Panc1 (cell line): ENCODE results near the gene KIF1A. TPM values are rescaled to one million over a fixed set of nuclear protein-coding genes. Genes with fewer than 3 reads are reported as not detected.

ENCODE experiments used
- ATAC-seq: fragments of 200-7000 bp; cut with Tn5 transposase; 2 replicates; pipeline ENCODE4 v1.9.1; 2020; ENCODE audit warnings: mild to moderate bottlenecking, moderate library complexity
- BruUV-seq: library from RNA; stranded (reverse); fragments of 400-500 nt; replicated peaks from 2 replicates; lab custom pipeline; 2021; lab: Mats Ljungman, UMichigan
- CTCF ChIA-PET: fragments of 300-600 bp; sonication (Branson Sonifier 250); formaldehyde crosslinking; loops from one replicate; lab custom pipeline; 2022; ENCODE audit warnings: antibody characterized with exemption; lab: Charles Lee
- POLR2A ChIA-PET: fragments of 300-600 bp; sonication (Branson Sonifier 250); formaldehyde crosslinking; loops from one replicate; lab custom pipeline; 2022; ENCODE audit warnings: antibody characterized with exemption; lab: Charles Lee
- DNase-seq: peaks from one replicate; pipeline ENCODE4 v3.0.0-alpha.2; 2010; ENCODE audit warnings: low read depth, low spot score
- H3K27ac ChIP-seq: 2 replicates; pipeline ENCODE4 v1.5.1; 2011; ENCODE audit warnings: mild to moderate bottlenecking, low read length, inconsistent platforms
- H3K27me3 ChIP-seq: fragments of 200-500 bp; sonication (Bioruptor generic); 2 replicates; pipeline ENCODE4 v1.6.0; 2014; ENCODE audit warnings: low read length, inconsistent platforms; ENCODE audit not compliant: control insufficient read depth, insufficient read depth
- H3K36me3 ChIP-seq: fragments of 200-500 bp; sonication (Bioruptor generic); 2 replicates; pipeline ENCODE4 v1.5.1; 2014; ENCODE audit warnings: inconsistent platforms, mild to moderate bottlenecking, low read length, moderate library complexity; ENCODE audit not compliant: control insufficient read depth, insufficient read depth
- H3K4me1 ChIP-seq: 2 replicates; pipeline ENCODE4 v1.5.1; 2011; ENCODE audit warnings: inconsistent platforms, mild to moderate bottlenecking, low read length, moderate library complexity; ENCODE audit not compliant: control insufficient read depth, insufficient read depth
- H3K4me3 ChIP-seq, 2 experiments: 2 replicates each; pipeline ENCODE4 v1.5.1; 2011 to 2012; ENCODE audit warnings: low read depth in 2 of 2, low read length in 2 of 2, mild to moderate bottlenecking in 2 of 2, inconsistent platforms in 1 of 2, moderate library complexity in 1 of 2
- H3K9me3 ChIP-seq: fragments of 200-500 bp; sonication (Bioruptor generic); 2 replicates; pipeline ENCODE4 v1.5.1; 2014; ENCODE audit warnings: low read depth, mild to moderate bottlenecking, inconsistent platforms, low read length, moderate library complexity; ENCODE audit not compliant: control insufficient read depth, insufficient read depth
- POLR2AphosphoS5 ChIP-seq: IDR thresholded peaks from 2 replicates; pipeline ENCODE4 v1.6.1; 2012; ENCODE audit warnings: mild to moderate bottlenecking, low read depth, low read length, moderate library complexity
- SIN3A ChIP-seq: IDR thresholded peaks from 2 replicates; pipeline ENCODE4 v1.6.1; 2012; ENCODE audit warnings: low read depth, mild to moderate bottlenecking, low read length, moderate library complexity, borderline replicate concordance; ENCODE audit not compliant: insufficient read depth
- TCF7L2 ChIP-seq: IDR thresholded peaks from 2 replicates; pipeline ENCODE4 v1.6.1; 2011; ENCODE audit warnings: mild to moderate bottlenecking, low read depth, low read length, inconsistent platforms
- in situ Hi-C: cut with HindIII; loops from 2 replicates; pipeline ENCODE4 v1.10.0; 2016; ENCODE audit warnings: low sequenced_read_pairs, low pct_unique_long_range_greater_than_20kb
- intact Hi-C: fragments of 100-400 bp; cut with micrococcal nuclease; formaldehyde crosslinking; loops from one replicate; pipeline ENCODE4 v1.10.0; 2022; ENCODE audit not compliant: unreplicated experiment
- total RNA-seq: library from RNA; stranded (reverse); gene quantifications from one replicate; pipeline ENCODE4 v1.2.1, GENCODE V29; 2021; ENCODE audit not compliant: unreplicated experiment
- TF ChIP-seq, protein P1 (sequence below): fragments of 450-650 bp; IDR thresholded peaks from 2 replicates; pipeline ENCODE4 v1.5.1; 2017; ENCODE audit warnings: mild to moderate bottlenecking
- TF ChIP-seq, protein P2 (sequence below), 2 experiments: IDR thresholded peaks; 2 replicates each; pipeline ENCODE4 v1.6.1; 2011 to 2012; ENCODE audit warnings: low read depth in 2 of 2, control low read depth in 1 of 2, low read length in 1 of 2, mild to moderate bottlenecking in 1 of 2, moderate library complexity in 1 of 2; ENCODE audit not compliant: insufficient read depth in 1 of 2

KIF1A gene
- total RNA-seq, 1 experiment from 2014 or later: 132 TPM

DNA sequence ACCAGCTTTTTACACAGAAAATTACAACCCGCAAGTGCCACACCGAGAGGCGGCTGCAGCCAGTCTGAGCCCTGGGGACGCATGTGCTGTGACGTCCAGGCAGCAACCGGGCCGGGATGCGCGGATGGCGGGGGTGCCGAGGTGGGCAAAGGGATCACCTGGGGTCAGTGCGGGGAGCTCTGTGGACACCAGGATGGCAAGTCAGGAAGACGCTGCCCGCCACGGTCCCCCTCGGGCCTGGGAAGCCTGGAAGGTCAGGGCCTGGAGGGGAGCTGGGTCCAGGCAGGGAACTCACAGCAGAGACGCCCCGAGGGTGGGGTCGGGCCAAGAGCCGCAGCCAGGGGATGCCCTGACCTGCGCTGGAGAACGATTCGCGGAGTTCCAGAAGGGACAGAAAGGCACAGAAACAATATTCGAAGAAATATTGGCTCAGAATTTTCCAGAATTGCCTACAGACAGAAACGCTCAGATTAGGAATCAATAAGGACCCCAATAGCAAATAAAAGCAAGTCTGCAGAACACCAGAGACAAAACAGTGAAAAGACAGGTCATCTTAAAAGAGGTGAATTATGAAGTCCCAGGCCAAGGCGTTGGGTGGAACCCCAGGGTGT is 11.7 kb upstream of the KIF1A start:
- H3K36me3 ChIP-seq: no peaks in the 10 kb centered on the region
- ATAC-seq: no peak
- BruUV-seq: no TSS peak
- H3K4me3 ChIP-seq: peak overlapping the region; percentile 42
- peaks cover 7% of the 10 kb centered on the region for H3K27me3 ChIP-seq
- POLR2A ChIA-PET: no interaction called here
- TF ChIP-seq, protein P1, sequence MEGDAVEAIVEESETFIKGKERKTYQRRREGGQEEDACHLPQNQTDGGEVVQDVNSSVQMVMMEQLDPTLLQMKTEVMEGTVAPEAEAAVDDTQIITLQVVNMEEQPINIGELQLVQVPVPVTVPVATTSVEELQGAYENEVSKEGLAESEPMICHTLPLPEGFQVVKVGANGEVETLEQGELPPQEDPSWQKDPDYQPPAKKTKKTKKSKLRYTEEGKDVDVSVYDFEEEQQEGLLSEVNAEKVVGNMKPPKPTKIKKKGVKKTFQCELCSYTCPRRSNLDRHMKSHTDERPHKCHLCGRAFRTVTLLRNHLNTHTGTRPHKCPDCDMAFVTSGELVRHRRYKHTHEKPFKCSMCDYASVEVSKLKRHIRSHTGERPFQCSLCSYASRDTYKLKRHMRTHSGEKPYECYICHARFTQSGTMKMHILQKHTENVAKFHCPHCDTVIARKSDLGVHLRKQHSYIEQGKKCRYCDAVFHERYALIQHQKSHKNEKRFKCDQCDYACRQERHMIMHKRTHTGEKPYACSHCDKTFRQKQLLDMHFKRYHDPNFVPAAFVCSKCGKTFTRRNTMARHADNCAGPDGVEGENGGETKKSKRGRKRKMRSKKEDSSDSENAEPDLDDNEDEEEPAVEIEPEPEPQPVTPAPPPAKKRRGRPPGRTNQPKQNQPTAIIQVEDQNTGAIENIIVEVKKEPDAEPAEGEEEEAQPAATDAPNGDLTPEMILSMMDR: no peak
- TF ChIP-seq, protein P2, sequence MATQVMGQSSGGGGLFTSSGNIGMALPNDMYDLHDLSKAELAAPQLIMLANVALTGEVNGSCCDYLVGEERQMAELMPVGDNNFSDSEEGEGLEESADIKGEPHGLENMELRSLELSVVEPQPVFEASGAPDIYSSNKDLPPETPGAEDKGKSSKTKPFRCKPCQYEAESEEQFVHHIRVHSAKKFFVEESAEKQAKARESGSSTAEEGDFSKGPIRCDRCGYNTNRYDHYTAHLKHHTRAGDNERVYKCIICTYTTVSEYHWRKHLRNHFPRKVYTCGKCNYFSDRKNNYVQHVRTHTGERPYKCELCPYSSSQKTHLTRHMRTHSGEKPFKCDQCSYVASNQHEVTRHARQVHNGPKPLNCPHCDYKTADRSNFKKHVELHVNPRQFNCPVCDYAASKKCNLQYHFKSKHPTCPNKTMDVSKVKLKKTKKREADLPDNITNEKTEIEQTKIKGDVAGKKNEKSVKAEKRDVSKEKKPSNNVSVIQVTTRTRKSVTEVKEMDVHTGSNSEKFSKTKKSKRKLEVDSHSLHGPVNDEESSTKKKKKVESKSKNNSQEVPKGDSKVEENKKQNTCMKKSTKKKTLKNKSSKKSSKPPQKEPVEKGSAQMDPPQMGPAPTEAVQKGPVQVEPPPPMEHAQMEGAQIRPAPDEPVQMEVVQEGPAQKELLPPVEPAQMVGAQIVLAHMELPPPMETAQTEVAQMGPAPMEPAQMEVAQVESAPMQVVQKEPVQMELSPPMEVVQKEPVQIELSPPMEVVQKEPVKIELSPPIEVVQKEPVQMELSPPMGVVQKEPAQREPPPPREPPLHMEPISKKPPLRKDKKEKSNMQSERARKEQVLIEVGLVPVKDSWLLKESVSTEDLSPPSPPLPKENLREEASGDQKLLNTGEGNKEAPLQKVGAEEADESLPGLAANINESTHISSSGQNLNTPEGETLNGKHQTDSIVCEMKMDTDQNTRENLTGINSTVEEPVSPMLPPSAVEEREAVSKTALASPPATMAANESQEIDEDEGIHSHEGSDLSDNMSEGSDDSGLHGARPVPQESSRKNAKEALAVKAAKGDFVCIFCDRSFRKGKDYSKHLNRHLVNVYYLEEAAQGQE (IDR thresholded peaks at IDR 0.05; ENCODE audit: insufficient read depth in 1 of 2, low read depth in 2 of 2, low read length in 1 of 2): no peak
- no peak for TF ChIP-seq TCF7L2
- TF ChIP-seq SIN3A: no peak
- no peak for TF ChIP-seq POLR2AphosphoS5
- intact Hi-C loops (no loop called here), in situ Hi-C loops (no loop called here)
- no peak for DNase-seq
- H3K4me1 ChIP-seq: peaks cover 6% of the 10 kb centered on the region
- no peaks in the 10 kb centered on the region for H3K9me3 ChIP-seq
- no peak overlapping the region for H3K27ac ChIP-seq
- CTCF ChIA-PET: no interaction called here

DNA sequence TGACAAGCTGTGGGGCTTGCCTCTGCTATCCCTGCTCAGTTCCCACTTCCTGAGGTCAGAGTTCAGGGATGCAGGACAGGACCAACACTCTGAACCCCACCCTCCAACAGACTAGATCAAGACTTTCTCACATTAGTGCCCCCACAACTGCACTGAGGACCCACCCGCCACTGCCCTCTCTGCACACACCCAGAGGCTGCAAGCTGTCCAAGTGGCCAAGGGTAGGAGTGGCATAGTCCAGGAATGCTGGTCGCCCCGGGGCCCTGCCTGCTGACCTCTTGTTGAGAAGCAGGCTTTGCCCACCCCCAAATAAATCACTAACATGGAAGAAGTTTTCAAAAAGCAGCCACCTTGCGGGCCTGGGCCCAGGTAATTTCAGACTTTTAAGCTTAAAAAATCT is 5.5 kb upstream of the KIF1A start:
- TF ChIP-seq, protein P1: no peak
- TF ChIP-seq TCF7L2 (no peak), SIN3A (no peak), POLR2AphosphoS5 (no peak)
- TF ChIP-seq, protein P2 (IDR thresholded peaks at IDR 0.05; ENCODE audit: insufficient read depth in 1 of 2, low read depth in 2 of 2, low read length in 1 of 2): no peak
- ChIA-PET CTCF (interaction anchor here (0.6 to 1.3 kb wide), 2 partner anchors 15 to 21 kb away, joined by 3 read pairs; no protein-coding TSS in a partner anchor), POLR2A (no interaction called here)
- Histone ChIP-seq H3K4me1 (no peaks in the 10 kb centered on the region), H3K27me3 (peaks cover 11% of the 10 kb centered on the region), H3K9me3 (no peaks in the 10 kb centered on the region), H3K27ac (no peak overlapping the region), H3K36me3 (no peaks in the 10 kb centered on the region), H3K4me3 (no peak overlapping the region)
- ATAC-seq (no peak), DNase-seq (no peak)
- intact Hi-C loops: no loop called here
- in situ Hi-C loops: no loop called here
- no TSS peak for BruUV-seq
